HCT116 (cell line): ENCODE results near the gene STK39.

Experiments used
- EGR1 ChIP-seq: IDR thresholded peaks from 2 replicates; pipeline ENCODE4 v1.6.1; 2012; ENCODE audit warnings: low read depth
- EZH2 ChIP-seq: fragments of 200-600 bp; sonication (generic); IDR thresholded peaks from 2 replicates; pipeline ENCODE4 v1.6.1; 2017; ENCODE audit warnings: antibody characterized with exemption, mixed run types
- EZH2phosphoT487 ChIP-seq: fragments of 200-600 bp; IDR thresholded peaks from 2 replicates; pipeline ENCODE4 v1.6.1; 2018; ENCODE audit warnings: antibody characterized with exemption, borderline replicate concordance
- POLR2A ChIP-seq: IDR thresholded peaks from 2 replicates; pipeline ENCODE4 v1.7.0; 2011; ENCODE audit warnings: borderline replicate concordance; ENCODE audit not compliant: insufficient read depth, insufficient read length; ENCODE audit errors: extremely low read depth
- POLR2AphosphoS5 ChIP-seq: IDR thresholded peaks from 2 replicates; pipeline ENCODE4 v1.6.1; 2011; ENCODE audit warnings: mild to moderate bottlenecking, low read depth, low read length, moderate library complexity
- RAD21 ChIP-seq: IDR thresholded peaks from 2 replicates; pipeline ENCODE4 v1.6.1; 2012; ENCODE audit warnings: low read depth, mild to moderate bottlenecking
- SRF ChIP-seq: IDR thresholded peaks from 2 replicates; pipeline ENCODE4 v1.6.1; 2012; ENCODE audit warnings: low read depth
- YY1 ChIP-seq: IDR thresholded peaks from 2 replicates; pipeline ENCODE4 v1.6.1; 2011; ENCODE audit warnings: low read length, low read depth, moderate library complexity, mild to moderate bottlenecking; ENCODE audit not compliant: insufficient replicate concordance; ENCODE audit errors: extremely low read depth
- ZNF274 ChIP-seq: fragments of 200-500 bp; sonication (Bioruptor generic); IDR thresholded peaks from 2 replicates; pipeline ENCODE4 v1.6.1; 2014; ENCODE audit warnings: mild to moderate bottlenecking, low read depth, low read length, inconsistent platforms
- TF ChIP-seq, protein P1 (sequence below), 3 experiments: fragments of 200-600 bp in 1 of 3; sonication (generic) in 1 of 3; IDR thresholded peaks in 2 of 3; conservative IDR thresholded peaks in 1 of 3; 2 replicates each; pipeline ENCODE4 v1.5.1; 2012 to 2017; ENCODE audit warnings: low read depth in 2 of 3, low read length in 2 of 3, antibody characterized with exemption in 1 of 3, borderline replicate concordance in 1 of 3, control low read depth in 1 of 3, mild to moderate bottlenecking in 1 of 3, mixed read lengths in 1 of 3, mixed run types in 1 of 3, moderate library complexity in 1 of 3; ENCODE audit not compliant: insufficient read depth in 1 of 3
- TF ChIP-seq, protein P2 (sequence below): IDR thresholded peaks from 2 replicates; pipeline ENCODE4 v1.6.1; 2011; ENCODE audit warnings: mild to moderate bottlenecking, low read length, moderate library complexity; ENCODE audit not compliant: insufficient replicate concordance; ENCODE audit errors: extremely low read depth
- TF ChIP-seq, protein P3 (sequence below): IDR thresholded peaks from 2 replicates; pipeline ENCODE4 v1.6.1; 2012
- TF ChIP-seq, protein P4 (sequence below): IDR thresholded peaks from 2 replicates; pipeline ENCODE4 v1.6.1; 2012
- TF ChIP-seq, protein P5 (sequence below): IDR thresholded peaks from 2 replicates; pipeline ENCODE4 v1.6.1; 2012; ENCODE audit warnings: low read depth

DNA sequence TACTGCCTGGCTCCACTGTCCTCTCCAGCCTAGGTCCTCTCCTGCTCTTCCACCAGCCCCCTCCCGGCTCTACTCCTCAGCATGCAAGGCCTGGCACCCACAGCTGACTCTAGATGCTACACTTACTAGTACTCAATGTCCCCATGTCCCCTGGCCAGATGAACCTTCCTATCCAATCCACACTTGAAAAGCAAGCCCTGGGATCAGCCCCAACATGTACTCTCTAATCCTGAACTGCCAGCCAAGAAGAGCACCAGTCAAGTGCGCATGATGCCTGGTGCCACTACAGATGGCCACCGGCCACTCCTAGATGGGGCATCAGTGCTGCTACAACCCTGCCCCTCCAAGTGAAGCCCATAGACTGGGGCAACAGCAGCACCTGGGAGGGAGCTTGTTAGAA lies 168.2 kb downstream of the STK39 start:
- TF ChIP-seq, protein P1, sequence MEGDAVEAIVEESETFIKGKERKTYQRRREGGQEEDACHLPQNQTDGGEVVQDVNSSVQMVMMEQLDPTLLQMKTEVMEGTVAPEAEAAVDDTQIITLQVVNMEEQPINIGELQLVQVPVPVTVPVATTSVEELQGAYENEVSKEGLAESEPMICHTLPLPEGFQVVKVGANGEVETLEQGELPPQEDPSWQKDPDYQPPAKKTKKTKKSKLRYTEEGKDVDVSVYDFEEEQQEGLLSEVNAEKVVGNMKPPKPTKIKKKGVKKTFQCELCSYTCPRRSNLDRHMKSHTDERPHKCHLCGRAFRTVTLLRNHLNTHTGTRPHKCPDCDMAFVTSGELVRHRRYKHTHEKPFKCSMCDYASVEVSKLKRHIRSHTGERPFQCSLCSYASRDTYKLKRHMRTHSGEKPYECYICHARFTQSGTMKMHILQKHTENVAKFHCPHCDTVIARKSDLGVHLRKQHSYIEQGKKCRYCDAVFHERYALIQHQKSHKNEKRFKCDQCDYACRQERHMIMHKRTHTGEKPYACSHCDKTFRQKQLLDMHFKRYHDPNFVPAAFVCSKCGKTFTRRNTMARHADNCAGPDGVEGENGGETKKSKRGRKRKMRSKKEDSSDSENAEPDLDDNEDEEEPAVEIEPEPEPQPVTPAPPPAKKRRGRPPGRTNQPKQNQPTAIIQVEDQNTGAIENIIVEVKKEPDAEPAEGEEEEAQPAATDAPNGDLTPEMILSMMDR (IDR thresholded peaks at IDR 0.05 in 2 of 3, conservative IDR thresholded peaks at IDR 0.05 in 1 of 3; ENCODE audit: borderline replicate concordance in 1 of 3, insufficient read depth in 1 of 3, low read depth in 2 of 3, low read length in 2 of 3): no peak
- TF ChIP-seq SRF (no peak), POLR2A (no peak), ZNF274 (no peak), EZH2 (no peak), YY1 (no peak), POLR2AphosphoS5 (no peak), EGR1 (no peak), RAD21 (no peak), EZH2phosphoT487 (no peak)
- TF ChIP-seq, protein P2, sequence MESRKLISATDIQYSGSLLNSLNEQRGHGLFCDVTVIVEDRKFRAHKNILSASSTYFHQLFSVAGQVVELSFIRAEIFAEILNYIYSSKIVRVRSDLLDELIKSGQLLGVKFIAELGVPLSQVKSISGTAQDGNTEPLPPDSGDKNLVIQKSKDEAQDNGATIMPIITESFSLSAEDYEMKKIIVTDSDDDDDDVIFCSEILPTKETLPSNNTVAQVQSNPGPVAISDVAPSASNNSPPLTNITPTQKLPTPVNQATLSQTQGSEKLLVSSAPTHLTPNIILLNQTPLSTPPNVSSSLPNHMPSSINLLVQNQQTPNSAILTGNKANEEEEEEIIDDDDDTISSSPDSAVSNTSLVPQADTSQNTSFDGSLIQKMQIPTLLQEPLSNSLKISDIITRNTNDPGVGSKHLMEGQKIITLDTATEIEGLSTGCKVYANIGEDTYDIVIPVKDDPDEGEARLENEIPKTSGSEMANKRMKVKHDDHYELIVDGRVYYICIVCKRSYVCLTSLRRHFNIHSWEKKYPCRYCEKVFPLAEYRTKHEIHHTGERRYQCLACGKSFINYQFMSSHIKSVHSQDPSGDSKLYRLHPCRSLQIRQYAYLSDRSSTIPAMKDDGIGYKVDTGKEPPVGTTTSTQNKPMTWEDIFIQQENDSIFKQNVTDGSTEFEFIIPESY: no peak
- TF ChIP-seq, protein P3, sequence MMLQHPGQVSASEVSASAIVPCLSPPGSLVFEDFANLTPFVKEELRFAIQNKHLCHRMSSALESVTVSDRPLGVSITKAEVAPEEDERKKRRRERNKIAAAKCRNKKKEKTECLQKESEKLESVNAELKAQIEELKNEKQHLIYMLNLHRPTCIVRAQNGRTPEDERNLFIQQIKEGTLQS: no peak
- TF ChIP-seq, protein P4, sequence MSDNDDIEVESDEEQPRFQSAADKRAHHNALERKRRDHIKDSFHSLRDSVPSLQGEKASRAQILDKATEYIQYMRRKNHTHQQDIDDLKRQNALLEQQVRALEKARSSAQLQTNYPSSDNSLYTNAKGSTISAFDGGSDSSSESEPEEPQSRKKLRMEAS: no peak
- TF ChIP-seq, protein P5, sequence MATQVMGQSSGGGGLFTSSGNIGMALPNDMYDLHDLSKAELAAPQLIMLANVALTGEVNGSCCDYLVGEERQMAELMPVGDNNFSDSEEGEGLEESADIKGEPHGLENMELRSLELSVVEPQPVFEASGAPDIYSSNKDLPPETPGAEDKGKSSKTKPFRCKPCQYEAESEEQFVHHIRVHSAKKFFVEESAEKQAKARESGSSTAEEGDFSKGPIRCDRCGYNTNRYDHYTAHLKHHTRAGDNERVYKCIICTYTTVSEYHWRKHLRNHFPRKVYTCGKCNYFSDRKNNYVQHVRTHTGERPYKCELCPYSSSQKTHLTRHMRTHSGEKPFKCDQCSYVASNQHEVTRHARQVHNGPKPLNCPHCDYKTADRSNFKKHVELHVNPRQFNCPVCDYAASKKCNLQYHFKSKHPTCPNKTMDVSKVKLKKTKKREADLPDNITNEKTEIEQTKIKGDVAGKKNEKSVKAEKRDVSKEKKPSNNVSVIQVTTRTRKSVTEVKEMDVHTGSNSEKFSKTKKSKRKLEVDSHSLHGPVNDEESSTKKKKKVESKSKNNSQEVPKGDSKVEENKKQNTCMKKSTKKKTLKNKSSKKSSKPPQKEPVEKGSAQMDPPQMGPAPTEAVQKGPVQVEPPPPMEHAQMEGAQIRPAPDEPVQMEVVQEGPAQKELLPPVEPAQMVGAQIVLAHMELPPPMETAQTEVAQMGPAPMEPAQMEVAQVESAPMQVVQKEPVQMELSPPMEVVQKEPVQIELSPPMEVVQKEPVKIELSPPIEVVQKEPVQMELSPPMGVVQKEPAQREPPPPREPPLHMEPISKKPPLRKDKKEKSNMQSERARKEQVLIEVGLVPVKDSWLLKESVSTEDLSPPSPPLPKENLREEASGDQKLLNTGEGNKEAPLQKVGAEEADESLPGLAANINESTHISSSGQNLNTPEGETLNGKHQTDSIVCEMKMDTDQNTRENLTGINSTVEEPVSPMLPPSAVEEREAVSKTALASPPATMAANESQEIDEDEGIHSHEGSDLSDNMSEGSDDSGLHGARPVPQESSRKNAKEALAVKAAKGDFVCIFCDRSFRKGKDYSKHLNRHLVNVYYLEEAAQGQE: no peak
